SJCRH30 (cell line): ENCODE data around the gene UVRAG. TPM values are rescaled to one million over a fixed set of nuclear protein-coding genes. Genes with fewer than 3 reads are reported as not detected.

ENCODE experiments used
- DNase-seq, 2 experiments: peaks; one replicate each; pipeline ENCODE4 v3.0.0-alpha.2; 2015 to 2020
- H3K27ac ChIP-seq: fragments of 250-450 bp; sonication (Bioruptor Pico); 2 replicates; pipeline ENCODE4 v1.5.1; 2020; ENCODE audit warnings: mild to moderate bottlenecking, moderate library complexity
- H3K27me3 ChIP-seq: fragments of 250-450 bp; sonication (Bioruptor Pico); 2 replicates; pipeline ENCODE4 v1.5.1; 2020; ENCODE audit warnings: mild to moderate bottlenecking, moderate library complexity
- H3K36me3 ChIP-seq: fragments of 250-450 bp; sonication (Bioruptor Pico); 2 replicates; pipeline ENCODE4 v1.5.1; 2020; ENCODE audit warnings: mild to moderate bottlenecking, moderate library complexity
- H3K4me1 ChIP-seq: fragments of 250-450 bp; sonication (Bioruptor Pico); 2 replicates; pipeline ENCODE4 v1.5.1; 2020; ENCODE audit warnings: mild to moderate bottlenecking, moderate library complexity
- H3K4me3 ChIP-seq: fragments of 250-450 bp; sonication (Bioruptor Pico); 2 replicates; pipeline ENCODE4 v1.5.1; 2020; ENCODE audit warnings: mild to moderate bottlenecking, moderate library complexity
- H3K9me3 ChIP-seq: fragments of 250-450 bp; sonication (Bioruptor Pico); replicated peaks from 2 replicates; pipeline ENCODE4 v1.5.1; 2020; ENCODE audit warnings: mild to moderate bottlenecking, moderate library complexity
- total RNA-seq: library from RNA; depleted of rRNA; stranded (reverse); fragments of >200 nt; shearing (Covaris generic); gene quantifications from 2 replicates; pipeline ENCODE4 v1.2.3, GENCODE V29; 2014

UVRAG gene
- total RNA-seq, 1 experiment from 2014 or later: 15.0 TPM

GRCh38 chr11:75810637-75811390 lies 4.2 kb upstream of the UVRAG start:
- H3K9me3 ChIP-seq: no peaks in the 10 kb centered on the region
- H3K27me3 ChIP-seq: no peaks in the 10 kb centered on the region
- no peak overlapping the region for H3K4me3 ChIP-seq
- no peaks in the 10 kb centered on the region for H3K36me3 ChIP-seq
- H3K27ac ChIP-seq: no peak overlapping the region
- no peaks in the 10 kb centered on the region for H3K4me1 ChIP-seq
- DNase-seq: no peak

DNA sequence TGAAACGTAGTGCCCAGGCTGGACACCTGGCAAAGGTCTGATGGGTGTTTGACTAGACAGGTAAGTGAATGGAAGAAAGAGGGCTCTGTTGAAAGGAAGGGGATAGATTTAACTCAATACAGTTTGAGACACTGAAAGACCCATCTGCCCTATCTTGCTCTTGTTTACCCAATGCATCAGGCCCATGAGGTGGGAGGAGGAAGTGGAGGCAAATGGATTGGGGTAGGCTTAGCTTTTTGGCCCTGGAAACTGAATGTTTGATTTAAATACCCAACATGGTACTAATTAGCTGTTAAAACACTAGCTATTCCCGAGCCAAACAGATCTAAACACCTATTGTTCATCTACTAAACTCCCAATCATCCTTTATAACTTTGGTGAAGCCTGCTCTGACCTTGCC lies 3.5 kb upstream of the UVRAG start:
- H3K27me3 ChIP-seq: no peaks in the 10 kb centered on the region
- DNase-seq: no peak
- no peak overlapping the region for H3K27ac ChIP-seq
- no peaks in the 10 kb centered on the region for H3K4me1 ChIP-seq
- no peaks in the 10 kb centered on the region for H3K36me3 ChIP-seq
- no peaks in the 10 kb centered on the region for H3K9me3 ChIP-seq
- no peak overlapping the region for H3K4me3 ChIP-seq

DNA sequence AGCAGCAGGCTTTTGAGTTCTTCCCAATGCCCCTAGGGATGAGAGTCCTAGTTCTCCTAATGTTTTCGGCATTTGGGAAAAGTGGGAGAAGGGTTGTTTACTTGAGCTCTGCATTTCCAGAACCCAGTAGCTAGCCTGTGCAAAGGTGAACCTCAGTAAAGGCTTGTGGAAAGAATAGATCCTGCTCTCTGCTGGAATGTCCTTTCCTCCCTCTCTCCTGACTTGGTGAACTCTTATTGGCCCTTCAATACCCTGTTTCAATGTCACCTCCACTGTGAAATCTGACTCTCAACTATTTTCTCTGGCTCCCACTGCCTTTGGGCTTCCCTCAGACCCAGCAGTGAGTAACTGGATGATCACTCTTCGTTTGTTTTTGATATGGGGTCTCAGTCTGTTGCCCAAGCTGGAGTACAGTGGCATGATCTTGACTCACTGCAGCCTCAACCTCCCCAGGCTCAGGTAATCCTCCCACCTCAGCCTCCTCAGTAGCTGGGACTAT lies 2.4 kb upstream of the UVRAG start:
- Histone ChIP-seq H3K4me3 (no peak overlapping the region), H3K9me3 (no peaks in the 10 kb centered on the region), H3K27me3 (no peaks in the 10 kb centered on the region), H3K27ac (no peak overlapping the region), H3K4me1 (no peaks in the 10 kb centered on the region), H3K36me3 (no peaks in the 10 kb centered on the region)
- DNase-seq: no peak

DNA sequence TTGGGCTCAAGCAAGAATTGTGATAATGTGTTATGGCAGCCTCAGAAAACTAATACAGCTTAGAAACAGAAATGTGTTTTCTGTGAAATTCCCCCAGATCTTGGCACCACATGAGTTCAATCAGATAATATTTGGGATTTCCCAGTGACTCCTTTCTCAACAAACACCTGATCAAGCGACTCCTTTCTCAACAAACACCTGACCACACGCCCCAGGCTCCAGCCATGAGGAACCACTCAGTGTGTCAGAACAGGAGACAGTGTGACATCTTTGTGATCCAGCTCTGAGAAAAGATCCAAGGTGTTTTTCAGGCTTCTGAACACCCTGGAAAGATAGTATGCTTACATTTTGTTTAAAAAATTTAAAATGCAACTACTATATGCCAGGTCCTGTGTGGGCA lies 1.9 kb upstream of the UVRAG start:
- Histone ChIP-seq H3K9me3 (no peaks in the 10 kb centered on the region), H3K27ac (no peak overlapping the region), H3K27me3 (no peaks in the 10 kb centered on the region), H3K4me3 (no peak overlapping the region), H3K36me3 (no peaks in the 10 kb centered on the region), H3K4me1 (no peaks in the 10 kb centered on the region)
- DNase-seq: no peak

GRCh38 chr11:75813622-75814039 lies 1.4 kb upstream of the UVRAG start:
- Histone ChIP-seq H3K27me3 (no peaks in the 10 kb centered on the region), H3K36me3 (no peaks in the 10 kb centered on the region), H3K9me3 (no peaks in the 10 kb centered on the region), H3K27ac (no peak overlapping the region), H3K4me1 (no peaks in the 10 kb centered on the region), H3K4me3 (peak overlapping the region; percentile 84)
- DNase-seq: no peak

DNA sequence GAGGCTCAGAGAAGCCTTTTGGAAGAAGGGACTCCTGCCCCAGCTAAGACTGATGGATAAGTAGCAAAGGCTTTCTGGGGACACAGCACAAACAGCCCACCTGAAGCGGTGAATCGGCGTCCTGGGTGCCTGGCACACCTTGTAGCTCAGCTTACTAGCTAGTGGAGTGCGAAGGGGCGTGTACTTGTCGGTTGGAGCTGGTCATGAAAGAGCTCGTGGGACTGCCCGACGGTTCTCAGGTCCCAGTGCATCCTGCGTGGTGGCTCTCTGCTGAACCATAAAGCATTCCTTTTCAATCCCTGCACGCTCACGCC lies 690 bp upstream of the UVRAG start:
- DNase-seq: no peak
- peak overlapping the region; percentile 84 for H3K4me3 ChIP-seq
- no peaks in the 10 kb centered on the region for H3K36me3 ChIP-seq
- H3K4me1 ChIP-seq: no peaks in the 10 kb centered on the region
- no peaks in the 10 kb centered on the region for H3K27me3 ChIP-seq
- no peaks in the 10 kb centered on the region for H3K9me3 ChIP-seq
- no peak overlapping the region; the same call in 1 of the 2 replicates for H3K27ac ChIP-seq

DNA sequence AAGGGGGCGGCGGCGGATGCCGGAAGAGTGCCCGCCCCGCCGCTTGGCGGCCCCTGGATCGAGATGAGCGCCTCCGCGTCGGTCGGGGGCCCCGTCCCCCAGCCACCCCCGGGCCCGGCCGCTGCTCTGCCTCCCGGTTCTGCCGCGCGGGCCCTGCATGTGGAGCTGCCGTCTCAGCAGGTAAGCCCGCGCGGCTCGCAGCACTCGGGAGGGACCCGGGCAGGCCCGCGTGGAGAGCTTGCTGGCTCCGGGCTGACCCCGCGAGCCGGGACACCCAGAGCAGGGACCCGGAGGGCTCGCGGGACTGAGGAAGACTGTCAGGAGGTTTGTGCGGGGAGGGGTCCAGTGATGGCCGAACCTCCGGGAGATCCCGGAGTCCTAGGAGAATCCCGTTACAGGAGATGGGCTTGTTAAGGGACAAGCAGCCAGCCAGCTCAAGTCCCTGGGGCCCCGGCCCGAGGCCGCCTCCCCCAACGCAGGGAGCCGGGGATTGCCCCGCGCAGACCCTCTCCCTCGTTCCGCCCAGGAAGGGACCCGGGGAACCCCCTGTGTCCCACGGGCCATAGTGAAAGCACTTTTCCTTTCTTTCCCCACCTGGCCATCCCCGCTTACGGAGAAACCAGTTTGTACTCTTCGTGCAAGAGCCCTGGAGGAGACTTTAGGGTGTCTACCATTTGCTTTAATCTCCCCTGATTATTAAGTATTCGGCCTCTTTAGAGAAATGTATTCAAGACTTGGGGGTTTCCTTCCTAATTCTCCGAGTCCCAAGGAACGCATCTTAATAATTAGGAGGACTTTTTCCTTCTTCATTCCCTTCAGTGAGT lies 547 bp downstream of the UVRAG start:
- no peaks in the 10 kb centered on the region for H3K4me1 ChIP-seq
- peak overlapping the region; percentile 84 for H3K4me3 ChIP-seq
- no peaks in the 10 kb centered on the region for H3K9me3 ChIP-seq
- peak overlapping the region; percentile 58 for H3K27ac ChIP-seq
- no peaks in the 10 kb centered on the region for H3K36me3 ChIP-seq
- DNase-seq: peak; percentile 50 to 54
- H3K27me3 ChIP-seq: no peaks in the 10 kb centered on the region

DNA sequence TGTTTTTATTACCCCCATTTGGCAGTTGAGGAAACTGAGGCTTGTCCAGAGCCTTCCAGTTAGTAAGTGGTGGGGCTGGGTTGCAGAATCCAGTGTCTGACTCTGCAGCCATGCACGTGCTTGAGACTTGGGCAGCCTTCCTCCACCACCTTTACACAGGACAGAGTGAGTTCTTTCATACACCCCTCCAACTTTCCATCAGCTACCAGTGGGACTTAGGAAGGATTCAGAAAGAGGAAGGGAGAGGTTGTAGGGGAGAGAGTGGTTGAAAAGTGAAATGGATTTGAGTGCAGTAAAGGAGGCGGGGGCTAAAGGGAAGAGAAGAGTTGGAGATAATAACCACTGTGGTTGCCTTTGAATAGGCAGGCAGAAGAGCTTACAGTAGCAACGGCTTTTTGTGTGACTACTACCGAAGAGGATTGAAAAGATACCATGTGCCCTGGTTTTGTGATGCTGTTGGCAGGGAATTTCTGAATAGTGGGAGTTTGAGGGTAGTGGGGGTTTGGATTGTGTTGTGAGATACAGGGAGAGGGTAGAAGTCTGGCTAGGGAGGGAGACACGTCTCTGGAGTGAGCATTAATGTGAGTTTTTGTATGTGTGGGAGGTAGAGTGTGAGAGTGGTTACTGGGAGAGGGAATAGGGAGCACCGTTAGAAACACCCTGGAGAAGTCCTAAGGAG lies 1.7 kb downstream of the UVRAG start:
- no peak for DNase-seq
- Histone ChIP-seq H3K4me3 (peak overlapping the region; percentile 84), H3K27ac (no peak overlapping the region), H3K4me1 (no peaks in the 10 kb centered on the region), H3K27me3 (no peaks in the 10 kb centered on the region), H3K9me3 (no peaks in the 10 kb centered on the region), H3K36me3 (no peaks in the 10 kb centered on the region)

DNA sequence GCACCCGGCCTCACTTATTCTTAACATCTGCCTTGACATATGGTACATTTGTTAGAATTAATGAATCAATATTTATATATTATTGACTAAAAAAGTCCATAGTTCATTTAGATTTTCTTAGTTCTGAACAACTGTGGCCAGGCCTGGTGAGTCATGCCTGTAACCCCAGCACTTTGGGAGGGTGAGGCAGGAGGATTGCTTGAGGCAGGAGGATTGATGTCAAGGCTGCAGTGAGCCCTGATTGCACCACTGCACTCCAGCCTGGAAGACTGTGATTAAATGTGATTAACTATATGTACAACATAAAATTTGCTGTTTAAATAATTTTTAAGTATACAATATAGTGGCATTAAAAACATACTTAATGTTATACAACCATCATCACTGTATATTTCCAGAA lies 5.6 kb downstream of the UVRAG start:
- Histone ChIP-seq H3K27me3 (no peaks in the 10 kb centered on the region), H3K9me3 (no peaks in the 10 kb centered on the region), H3K4me1 (no peaks in the 10 kb centered on the region), H3K4me3 (no peak overlapping the region), H3K27ac (no peak overlapping the region), H3K36me3 (no peaks in the 10 kb centered on the region)
- no peak for DNase-seq

DNA sequence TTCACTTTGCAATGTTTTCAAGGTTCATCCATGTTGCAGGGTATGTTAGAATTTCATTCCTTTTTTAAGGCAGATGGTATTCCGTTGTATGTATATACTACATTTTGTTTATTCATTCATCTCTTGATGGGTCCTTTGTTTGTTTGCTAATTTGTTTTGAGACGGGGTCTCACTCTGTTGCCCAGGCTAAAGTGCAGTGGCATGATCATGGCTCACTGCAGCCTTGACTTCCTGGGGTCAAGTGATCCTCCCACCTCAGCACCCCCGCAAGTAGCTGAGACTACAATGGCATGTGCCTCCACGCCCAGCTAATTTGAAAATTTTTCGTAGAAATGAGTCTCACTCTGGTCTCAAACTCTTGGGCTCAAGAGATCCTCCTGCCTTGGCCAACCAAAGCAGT lies 6.2 kb downstream of the UVRAG start:
- no peak overlapping the region for H3K4me3 ChIP-seq
- no peak overlapping the region for H3K27ac ChIP-seq
- no peak for DNase-seq
- H3K27me3 ChIP-seq: no peaks in the 10 kb centered on the region
- no peaks in the 10 kb centered on the region for H3K4me1 ChIP-seq
- no peaks in the 10 kb centered on the region for H3K36me3 ChIP-seq
- no peaks in the 10 kb centered on the region for H3K9me3 ChIP-seq

DNA sequence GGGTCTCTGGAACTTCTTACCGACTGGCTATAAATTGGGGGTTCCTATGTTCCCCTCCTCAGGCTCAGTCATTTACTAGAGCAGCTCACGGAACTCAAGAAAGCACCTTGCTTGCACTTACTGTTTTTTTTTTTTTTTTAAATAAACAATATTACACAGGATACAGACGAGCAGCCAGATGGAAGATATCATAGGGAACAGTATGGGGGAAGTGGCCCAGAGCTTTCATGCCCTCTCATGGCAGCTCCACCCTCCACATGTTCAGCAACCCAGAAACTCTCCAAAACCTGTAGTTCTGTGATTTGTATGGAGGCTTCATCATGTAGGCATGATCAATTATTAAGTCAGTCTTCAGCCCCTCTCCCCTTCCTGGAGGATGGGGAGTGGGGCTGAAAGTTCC lies 7.5 kb downstream of the UVRAG start:
- DNase-seq: no peak
- Histone ChIP-seq H3K9me3 (no peaks in the 10 kb centered on the region), H3K4me3 (no peak overlapping the region), H3K27me3 (no peaks in the 10 kb centered on the region), H3K27ac (no peak overlapping the region), H3K4me1 (no peaks in the 10 kb centered on the region), H3K36me3 (no peaks in the 10 kb centered on the region)

GRCh38 chr11:75823415-75823814 lies 8.4 kb downstream of the UVRAG start:
- Histone ChIP-seq H3K9me3 (no peaks in the 10 kb centered on the region), H3K4me1 (no peaks in the 10 kb centered on the region), H3K36me3 (no peaks in the 10 kb centered on the region), H3K27ac (no peak overlapping the region), H3K27me3 (no peaks in the 10 kb centered on the region), H3K4me3 (no peak overlapping the region)
- DNase-seq: no peak

DNA sequence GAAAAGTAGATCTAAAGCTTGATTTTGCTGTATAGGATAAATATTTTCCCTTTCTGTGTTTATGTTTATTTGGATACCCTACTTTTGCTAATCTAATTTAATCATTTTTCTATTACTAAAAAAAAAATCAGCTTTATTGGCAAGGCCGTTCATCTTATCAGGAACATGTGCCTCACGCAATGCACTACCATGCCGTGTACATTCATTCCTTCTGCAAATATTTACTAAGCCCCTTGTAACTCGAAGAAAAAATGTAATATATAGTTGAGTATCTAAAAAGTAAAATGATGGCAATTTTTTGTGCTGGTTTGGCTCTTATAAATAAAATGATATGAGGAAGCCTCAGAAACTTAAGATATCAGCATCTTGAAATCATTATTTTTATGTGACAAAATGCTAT lies 8.9 kb downstream of the UVRAG start:
- Histone ChIP-seq H3K27me3 (no peaks in the 10 kb centered on the region), H3K27ac (no peak overlapping the region), H3K9me3 (no peaks in the 10 kb centered on the region), H3K36me3 (no peaks in the 10 kb centered on the region), H3K4me1 (no peaks in the 10 kb centered on the region), H3K4me3 (no peak overlapping the region)
- DNase-seq: no peak

DNA sequence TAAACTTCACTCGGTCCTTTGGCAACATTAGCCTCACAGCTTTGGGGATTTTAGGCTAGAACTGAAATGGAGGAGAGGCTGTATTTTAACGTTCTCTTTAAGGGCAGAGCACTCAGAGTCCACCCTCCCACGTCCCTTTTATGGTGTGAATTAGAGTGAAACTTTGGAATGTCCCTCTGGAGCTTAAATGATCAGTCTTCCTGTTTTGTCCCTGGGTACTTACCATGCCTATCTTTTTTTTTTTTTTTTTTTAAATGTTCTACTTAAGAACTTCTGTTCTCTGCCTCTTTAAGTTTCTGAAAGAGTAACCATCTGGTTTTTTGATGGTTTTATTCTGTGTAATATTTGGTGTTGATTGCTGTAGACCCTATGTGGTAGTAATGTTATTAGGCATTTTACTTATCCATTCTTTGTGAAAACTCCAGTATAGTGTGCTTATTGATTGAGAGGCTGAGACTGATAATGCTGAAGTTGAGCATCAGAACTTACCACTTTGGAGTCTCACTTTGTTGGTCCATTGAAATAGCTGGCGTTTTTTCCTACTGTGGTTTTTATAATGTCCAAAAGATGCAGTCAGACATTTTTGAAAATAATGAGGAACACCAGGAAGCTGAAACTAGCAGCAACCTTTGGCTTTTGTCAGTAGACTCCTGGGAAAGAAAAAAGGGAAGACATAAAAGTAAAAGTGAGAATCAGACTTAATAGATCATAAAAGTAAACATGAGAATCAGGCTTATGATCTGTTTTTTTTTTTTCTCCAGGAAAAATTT lies 11.6 kb downstream of the UVRAG start:
- no peak for DNase-seq

More for the DNA sequence above, 11.6 kb downstream of the UVRAG start:
- Histone ChIP-seq H3K4me3 (no peak overlapping the region), H3K27me3 (no peaks in the 10 kb centered on the region), H3K27ac (no peak overlapping the region), H3K9me3 (no peaks in the 10 kb centered on the region), H3K4me1 (no peaks in the 10 kb centered on the region), H3K36me3 (no peaks in the 10 kb centered on the region)
